ENCODE data around the gene EPB41L5.

- no peak for TF ChIP-seq MYNN (IDR thresholded peaks at IDR 0.05)
- no peak for TF ChIP-seq MYNN (CRISPR knock-in tag; IDR thresholded peaks at IDR 0.05)
- no peak for TF ChIP-seq ZNF592 (IDR thresholded peaks at IDR 0.05)
- no peak for TF ChIP-seq NBN (IDR thresholded peaks at IDR 0.05; ENCODE audit: low read depth)
- TF ChIP-seq MAFK (IDR thresholded peaks at IDR 0.05; ENCODE audit: low read length), result no peak
- no peak for TF ChIP-seq REST (IDR thresholded peaks at IDR 0.05; ENCODE audit: borderline replicate concordance)
- no peak for TF ChIP-seq REST (CRISPR knock-in tag; IDR thresholded peaks at IDR 0.05; ENCODE audit: low read depth)
- TF ChIP-seq EP300 (IDR thresholded peaks at IDR 0.05; ENCODE audit: low read length), result no peak
- no peak for TF ChIP-seq NONO (IDR thresholded peaks at IDR 0.05; ENCODE audit: low read depth in 2 of 2, low read length in 1 of 2)
- no peak for TF ChIP-seq KDM1A (IDR thresholded peaks at IDR 0.05)
Measured at GRCh38 chr2:120192280-120192679, 179.4 kb downstream of the EPB41L5 start.
